Measurements from ENCODE around the gene C1orf53. TPM values are rescaled to one million over a fixed set of nuclear protein-coding genes. Genes with fewer than 3 reads are reported as not detected.

The C1orf53 gene
- total and polyA plus RNA-seq, 2 of the 8 experiments (the other 6 are each of a cell fraction or from before 2014, with no cell fraction given), result 0.56 to 1.3 TPM

DNA sequence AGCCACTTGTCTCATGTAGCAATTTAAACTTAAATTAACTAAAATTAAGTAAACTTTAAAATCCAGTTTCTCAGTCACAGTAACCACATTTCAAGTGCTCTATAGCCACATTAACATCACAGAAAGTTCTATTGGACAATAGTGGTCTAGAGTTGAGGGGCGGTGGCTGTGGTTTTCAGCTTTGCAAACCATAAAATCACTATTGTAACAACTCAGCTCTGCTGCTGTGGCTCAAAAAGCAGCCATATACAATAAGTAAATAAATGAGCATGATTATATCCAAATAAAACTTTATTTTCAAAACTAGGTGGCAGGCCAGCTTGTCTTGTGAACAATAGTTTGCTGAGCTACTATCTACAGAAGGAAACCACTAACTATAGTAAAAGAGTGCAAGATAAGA, 43.4 kb upstream of the C1orf53 start:
- Histone ChIP-seq H4K8ac (ENCODE audit: extremely low read depth, insufficient read depth, low read length) (no peak overlapping the region), H2AFZ (ENCODE audit: low read length) (no peak overlapping the region), H3K56ac (replicated peaks; ENCODE audit: insufficient read length, low read depth, low read length) (no peak overlapping the region), H3K18ac (ENCODE audit: extremely low read depth, low read length) (no peak overlapping the region), H4K20me1 (replicated peaks in 1 of 2; ENCODE audit: control insufficient read depth in 1 of 2, insufficient read depth in 2 of 2, low read length in 2 of 2) (no peaks in the 10 kb centered on the region), H4K5ac (ENCODE audit: insufficient read length, low read depth, low read length) (no peak overlapping the region), H3K14ac (ENCODE audit: insufficient read length) (no peak overlapping the region), H3K9ac (replicated peaks in 1 of 4; ENCODE audit: extremely low read depth in 1 of 4, low read depth in 3 of 4, low read length in 3 of 4) (no peak overlapping the region), H3K4me3 (ENCODE audit: extremely low read depth in 1 of 4, insufficient read depth in 2 of 4, low read depth in 3 of 4, low read length in 4 of 4) (no peak overlapping the region), H3K27me3 (replicated peaks in 1 of 4; ENCODE audit: control insufficient read depth in 3 of 4, extremely low read depth in 1 of 4, insufficient read depth in 3 of 4, low read length in 3 of 4) (no peaks in the 10 kb centered on the region), H3K4ac (replicated peaks; ENCODE audit: insufficient read length, low read depth, low read length) (no peak overlapping the region), H3K23ac (ENCODE audit: insufficient read length) (no peak overlapping the region), H3K79me2 (ENCODE audit: control insufficient read depth in 1 of 2, insufficient read depth in 2 of 2, low read length in 2 of 2) (no peaks in the 10 kb centered on the region), H2BK12ac (ENCODE audit: low read depth, low read length) (no peak overlapping the region), H4K91ac (replicated peaks; ENCODE audit: insufficient read length, low read length) (no peak overlapping the region), H3K4me1 (replicated peaks in 1 of 4; ENCODE audit: control insufficient read depth in 3 of 4, insufficient read depth in 4 of 4, low read length in 3 of 4) (peaks cover 0 to 2% (median 0%) of the 10 kb centered on the region in 4 experiments; a peak in 1 of 7 replicates), H3K23me2 (ENCODE audit: low read depth, low read length) (no peaks in the 10 kb centered on the region), H3K36me3 (ENCODE audit: control insufficient read depth in 2 of 4, insufficient read depth in 4 of 4, low read length in 3 of 4) (no peaks in the 10 kb centered on the region), H2BK5ac (ENCODE audit: low read depth, low read length) (no peak overlapping the region), H2AK5ac (ENCODE audit: low read depth, low read length) (no peak overlapping the region), H2BK20ac (ENCODE audit: low read length) (no peak overlapping the region), H3K4me2 (ENCODE audit: insufficient read depth in 1 of 2, low read depth in 2 of 2, low read length in 2 of 2) (no peak overlapping the region), H2BK15ac (ENCODE audit: low read length) (no peak overlapping the region), H2BK120ac (replicated peaks; ENCODE audit: low read depth, low read length) (no peak overlapping the region), H3K79me1 (ENCODE audit: low read depth, low read length) (no peaks in the 10 kb centered on the region), H3K9me3 (ENCODE audit: insufficient read depth in 2 of 2, low read depth in 1 of 2, low read length in 1 of 2) (no peaks in the 10 kb centered on the region), H3K27ac (ENCODE audit: low read depth, low read length) (no peak overlapping the region)
- WGBS, 2 experiments (ENCODE audit: extremely low coverage in 1 of 2, insufficient coverage in 1 of 2, insufficient read length in 1 of 2, insufficient replicate concordance in 2 of 2, low coverage in 1 of 2, low lambda C conversion rate in 2 of 2, missing lambda C conversion rate in 1 of 2), result 90% methylated on average over 1 of the region's 1 CpG; no CpG with 5 or more reads in 1 of the 2 experiments
- no peak for DNase-seq (ENCODE audit: low read depth in 1 of 2, low spot score in 2 of 2)
- POLR2A ChIA-PET (ENCODE audit: partially characterized antibody), result no interaction called here
- no peak for FAIRE-seq
- CTCF ChIA-PET (ENCODE audit: partially characterized antibody), result interaction anchor here (1.0 to 2.3 kb wide), 6 partner anchors 10 to 337 kb away, joined by 3 to 8 read pairs (median 4); no protein-coding TSS in a partner anchor
- TF ChIP-seq BCL11A (IDR thresholded peaks at IDR 0.05; ENCODE audit: low read depth in 2 of 2, low read length in 2 of 2) (no peak), JUN (IDR thresholded peaks at IDR 0.05; ENCODE audit: low read depth, low read length) (no peak), SIN3A (conservative IDR thresholded peaks at IDR 0.05 in 1 of 2, IDR thresholded peaks at IDR 0.05 in 1 of 2; ENCODE audit: low read depth in 1 of 2, low read length in 2 of 2) (no peak), TAF7 (optimal IDR thresholded peaks at IDR 0.05; ENCODE audit: borderline replicate concordance, low read depth, low read length) (no peak), EZH2 (IDR thresholded peaks at IDR 0.05; ENCODE audit: low read depth, low read length, severe bottlenecking) (no peak), FOSL1 (IDR thresholded peaks at IDR 0.05; ENCODE audit: insufficient read depth, low read depth, low read length) (no peak), CTCF (IDR thresholded peaks at IDR 0.05; ENCODE audit: control extremely low read depth in 1 of 3, insufficient read depth in 1 of 3, low read depth in 1 of 3, low read length in 3 of 3) (no peak), SP1 (IDR thresholded peaks at IDR 0.05; ENCODE audit: low read depth, low read length) (no peak), POLR2AphosphoS5 (IDR thresholded peaks at IDR 0.05; ENCODE audit: low read depth, low read length) (no peak), CHD1 (IDR thresholded peaks at IDR 0.05; ENCODE audit: low read depth, low read length) (no peak)
- TF ChIP-seq, protein P1, sequence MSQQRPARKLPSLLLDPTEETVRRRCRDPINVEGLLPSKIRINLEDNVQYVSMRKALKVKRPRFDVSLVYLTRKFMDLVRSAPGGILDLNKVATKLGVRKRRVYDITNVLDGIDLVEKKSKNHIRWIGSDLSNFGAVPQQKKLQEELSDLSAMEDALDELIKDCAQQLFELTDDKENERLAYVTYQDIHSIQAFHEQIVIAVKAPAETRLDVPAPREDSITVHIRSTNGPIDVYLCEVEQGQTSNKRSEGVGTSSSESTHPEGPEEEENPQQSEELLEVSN (IDR thresholded peaks at IDR 0.05), result no peak
